Fibroblast of skin of scalp (primary cell): ENCODE measurements around the gene TOMM70.
A peak's percentile ranks its signal among the peaks of the same experiment; 100 is the strongest.
"Not testable (repeated sequence)": the region's sequence is repeated elsewhere in the genome, so short reads cannot be mapped to it uniquely, and the experiment has no call there.

Experiments
- DNase-seq: peaks from one replicate; pipeline ENCODE4 v3.0.0-alpha.2; 2013

TOMM70 gene

GRCh38 chr3:100361897-100362296 is 39.0 kb downstream of the TOMM70 start:
- no peak for DNase-seq

- no peak for DNase-seq
Observed at GRCh38 chr3:100360757-100361496, 40.0 kb downstream of the TOMM70 start.

- DNase-seq, result no peak
Observed at GRCh38 chr3:100359035-100359434, 41.9 kb downstream of the TOMM70 start.

DNA sequence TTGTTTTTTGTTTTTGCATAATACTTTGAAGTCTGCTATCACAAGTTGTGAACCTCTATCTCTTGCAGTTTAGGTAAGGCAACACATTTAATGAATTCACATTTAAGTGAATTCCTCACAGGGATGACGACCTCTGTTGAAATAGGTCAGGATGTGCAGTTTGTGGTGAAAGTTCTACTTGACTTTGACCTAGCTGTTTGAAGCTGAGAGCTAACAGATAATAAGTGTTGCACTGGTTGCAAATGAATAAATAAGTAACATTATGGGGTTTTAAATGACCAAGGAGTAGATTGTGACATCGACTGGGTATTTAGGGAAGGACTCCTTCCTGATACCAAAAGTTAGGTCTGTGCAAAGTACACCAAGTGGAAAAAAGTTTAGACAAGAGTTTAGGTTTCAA is 42.5 kb downstream of the TOMM70 start:
- DNase-seq, result no peak

- DNase-seq, result no peak
Observed at GRCh38 chr3:100354850-100355249, 46.0 kb downstream of the TOMM70 start.

DNA sequence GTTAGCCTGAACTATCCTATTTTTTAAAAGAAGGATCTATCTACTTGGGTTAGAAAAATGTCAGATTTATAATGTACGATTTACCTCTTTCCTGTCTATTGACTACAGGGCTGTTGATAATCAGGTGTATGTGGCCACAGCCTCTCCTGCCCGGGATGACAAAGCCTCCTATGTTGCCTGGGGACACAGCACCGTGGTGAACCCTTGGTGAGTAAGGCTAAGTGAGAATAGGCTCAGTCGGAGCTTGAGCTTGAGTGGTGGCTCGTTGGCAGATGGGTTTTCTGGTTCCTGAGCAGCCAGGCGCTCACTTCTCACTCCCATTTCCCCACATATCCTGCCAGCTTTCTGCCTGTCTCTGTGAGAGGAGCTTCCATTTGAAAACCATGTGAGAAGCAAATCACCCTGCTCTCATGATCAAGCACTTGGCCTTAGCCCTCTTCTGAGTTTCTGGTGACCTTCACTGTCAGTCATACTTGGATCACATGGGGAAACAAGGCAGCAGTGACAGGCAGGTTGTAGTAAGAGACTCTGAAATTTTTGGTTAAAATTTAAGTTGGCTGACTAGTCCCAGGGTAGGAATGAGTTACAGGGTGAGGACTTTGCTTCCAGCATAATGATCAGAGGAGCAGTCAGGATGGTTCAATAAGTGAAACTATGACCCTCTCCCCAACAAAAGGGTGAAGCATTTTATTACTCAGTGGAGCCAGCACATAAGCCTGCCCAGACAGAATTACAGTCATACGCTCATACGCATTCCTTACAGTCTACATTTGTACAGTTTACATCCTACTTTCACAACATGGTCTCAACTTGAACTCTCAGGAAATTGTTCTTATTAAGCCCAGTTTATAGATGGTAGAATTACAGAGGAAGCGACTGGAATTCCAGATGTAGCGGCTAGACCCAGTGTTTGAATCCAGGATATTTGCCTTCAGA is 48.3 kb downstream of the TOMM70 start:
- peak; percentile 31 for DNase-seq

DNA sequence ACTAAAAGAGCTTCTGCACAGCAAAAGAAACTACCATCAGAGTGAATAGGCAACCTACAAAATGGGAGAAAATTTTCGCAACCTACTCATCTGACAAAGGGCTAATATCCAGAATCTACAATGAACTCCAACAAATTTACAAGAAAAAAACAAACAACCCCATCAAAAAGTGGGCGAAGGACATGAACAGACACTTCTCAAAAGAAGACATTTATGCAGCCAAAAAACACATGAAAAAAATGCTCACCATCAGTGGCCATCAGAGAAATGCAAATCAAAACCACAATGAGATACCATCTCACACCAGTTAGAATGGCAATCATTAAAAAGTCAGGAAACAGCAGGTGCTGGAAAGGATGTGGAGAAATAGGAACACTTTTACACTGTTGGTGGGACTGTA is 49.1 kb downstream of the TOMM70 start:
- DNase-seq, result not testable (repeated sequence)

DNA sequence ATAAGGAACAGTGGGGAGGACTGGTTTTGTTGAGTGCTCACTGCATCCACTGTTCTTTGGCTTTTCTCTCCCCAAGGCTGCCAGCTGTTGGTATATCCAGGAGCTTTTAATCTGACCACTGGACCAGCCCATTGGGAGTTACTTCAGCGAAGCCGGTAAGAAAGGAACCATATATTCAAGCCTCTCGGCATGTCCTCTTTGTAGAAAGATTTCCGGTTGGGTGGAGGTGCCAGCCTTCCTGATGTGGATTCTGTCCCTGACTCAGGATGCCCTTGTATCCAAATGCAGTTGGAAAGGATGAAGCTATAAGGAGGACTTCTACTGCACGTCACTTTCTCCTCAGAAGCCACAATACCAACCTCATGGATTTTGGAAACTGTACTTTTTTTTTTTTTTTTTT is 52.2 kb downstream of the TOMM70 start:
- no peak for DNase-seq

GRCh38 chr3:100340527-100340926 is 60.4 kb downstream of the TOMM70 start:
- DNase-seq, result no peak

DNA sequence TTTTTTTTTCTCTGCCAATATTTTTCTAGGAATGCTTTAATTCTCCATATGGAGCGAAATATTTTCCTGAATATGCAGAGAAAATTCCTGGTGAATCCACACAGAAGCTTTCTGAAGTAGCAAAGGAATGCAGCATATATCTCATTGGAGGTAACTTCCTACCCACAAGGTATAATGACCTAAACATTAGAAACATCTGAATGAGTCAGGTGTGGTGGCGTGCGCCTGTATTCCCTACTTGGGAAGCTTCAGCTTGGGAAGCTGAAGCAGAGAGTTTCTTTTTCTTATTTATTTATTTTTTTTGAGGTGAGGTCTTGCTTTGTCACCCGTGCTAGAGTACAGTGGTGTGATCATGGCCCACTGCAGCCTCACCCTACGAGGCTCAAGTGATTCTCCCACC is 61.1 kb downstream of the TOMM70 start:
- no peak for DNase-seq

- DNase-seq, result no peak
Observed at GRCh38 chr3:100338911-100339310, 62.0 kb downstream of the TOMM70 start.

- not testable (repeated sequence) for DNase-seq
Observed at GRCh38 chr3:100336229-100336628, 64.7 kb downstream of the TOMM70 start.

- DNase-seq, result peak; percentile 13
Observed at GRCh38 chr3:100335434-100335833, 65.5 kb downstream of the TOMM70 start.

- peak; percentile 76 for DNase-seq
Observed at GRCh38 chr3:100334488-100335351, 66.2 kb downstream of the TOMM70 start, which contains the start of gene NIT2. TSS of gene NIT2 (plus strand) at chr3:100334757. CDS start at chr3:100334792, 35 bp downstream.

DNA sequence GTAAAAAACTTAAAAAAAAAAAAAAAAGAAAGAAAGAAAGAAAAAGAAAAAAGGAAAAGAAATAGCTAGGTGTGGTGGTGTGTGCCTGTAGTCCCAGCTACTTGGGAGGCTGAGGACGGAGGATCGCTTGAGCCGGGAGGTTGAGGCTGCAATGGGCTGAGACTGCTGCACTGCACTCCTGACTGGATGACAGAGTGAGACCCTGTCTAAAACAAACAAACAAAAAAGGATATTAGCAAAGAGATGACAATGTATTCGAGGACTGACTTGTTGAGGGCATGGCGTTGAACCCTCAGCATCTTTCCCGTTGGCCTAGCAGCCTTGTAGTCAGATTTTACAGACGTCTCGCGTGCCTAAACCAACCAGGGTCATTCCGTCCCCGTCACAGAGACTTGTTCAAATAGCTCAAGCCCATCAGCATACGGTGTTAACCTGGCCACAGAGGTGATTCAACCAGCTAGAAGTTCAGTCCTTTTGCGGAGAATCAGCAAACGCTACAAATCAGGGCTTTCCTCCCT is 66.9 kb downstream of the TOMM70 start:
- no peak for DNase-seq

DNA sequence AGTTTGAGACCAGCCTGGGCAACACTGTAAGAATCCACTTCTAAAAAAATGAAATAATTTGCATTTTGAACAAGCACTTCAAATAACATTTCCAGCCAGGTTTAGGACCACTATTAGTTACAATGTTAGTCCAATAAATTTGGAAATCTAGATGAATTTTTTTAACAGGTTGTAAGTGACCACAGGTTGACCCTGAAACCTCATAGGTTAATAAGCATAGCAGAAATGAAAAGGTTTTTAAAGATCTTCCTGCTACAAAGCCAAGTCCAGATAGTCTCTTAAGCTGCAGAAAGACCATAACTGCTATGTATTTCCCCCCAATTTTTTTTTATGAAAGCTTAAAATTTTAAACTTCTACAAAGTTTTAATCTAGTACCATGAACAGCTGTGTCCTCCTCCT is 67.8 kb downstream of the TOMM70 start:
- DNase-seq, result no peak

DNA sequence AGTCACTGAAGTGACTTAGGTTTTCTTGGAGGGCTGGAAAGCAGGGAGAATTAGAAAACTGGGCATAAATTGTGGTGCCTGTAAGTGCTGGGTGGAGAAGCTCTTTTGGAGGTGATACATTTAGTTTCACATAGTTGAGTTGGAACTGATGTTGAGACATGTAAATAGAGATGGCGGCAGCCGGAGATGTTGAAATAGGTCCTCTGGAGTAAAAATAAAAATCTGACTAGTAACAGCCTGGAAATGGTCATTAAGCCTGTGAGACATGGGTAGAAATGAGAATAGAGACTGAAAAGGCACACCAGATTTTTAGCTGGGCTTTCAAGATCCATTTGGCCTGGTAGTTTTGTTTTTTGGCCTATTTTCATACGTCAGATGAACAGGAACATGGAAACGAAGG is 69.2 kb downstream of the TOMM70 start:
- no peak for DNase-seq

DNA sequence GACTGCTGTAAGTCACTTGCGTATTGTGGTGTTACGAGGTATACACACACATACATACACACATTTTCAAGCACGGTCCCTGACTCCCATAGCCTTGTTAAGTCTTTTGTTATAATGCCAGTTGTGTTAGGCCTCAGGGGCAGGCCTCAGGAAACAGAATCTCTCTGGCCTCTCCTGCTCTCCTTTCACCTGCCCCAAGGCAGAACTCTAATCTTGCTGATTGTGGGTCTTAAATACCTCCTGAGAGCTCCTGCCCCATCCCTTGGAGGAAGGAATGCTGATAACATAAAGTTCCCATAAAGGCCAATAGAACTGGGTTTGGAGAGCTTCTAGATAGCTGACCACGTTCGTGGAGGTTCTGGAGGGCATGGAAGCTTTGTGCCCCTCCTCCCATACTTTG is 70.2 kb downstream of the TOMM70 start:
- no peak for DNase-seq

DNA sequence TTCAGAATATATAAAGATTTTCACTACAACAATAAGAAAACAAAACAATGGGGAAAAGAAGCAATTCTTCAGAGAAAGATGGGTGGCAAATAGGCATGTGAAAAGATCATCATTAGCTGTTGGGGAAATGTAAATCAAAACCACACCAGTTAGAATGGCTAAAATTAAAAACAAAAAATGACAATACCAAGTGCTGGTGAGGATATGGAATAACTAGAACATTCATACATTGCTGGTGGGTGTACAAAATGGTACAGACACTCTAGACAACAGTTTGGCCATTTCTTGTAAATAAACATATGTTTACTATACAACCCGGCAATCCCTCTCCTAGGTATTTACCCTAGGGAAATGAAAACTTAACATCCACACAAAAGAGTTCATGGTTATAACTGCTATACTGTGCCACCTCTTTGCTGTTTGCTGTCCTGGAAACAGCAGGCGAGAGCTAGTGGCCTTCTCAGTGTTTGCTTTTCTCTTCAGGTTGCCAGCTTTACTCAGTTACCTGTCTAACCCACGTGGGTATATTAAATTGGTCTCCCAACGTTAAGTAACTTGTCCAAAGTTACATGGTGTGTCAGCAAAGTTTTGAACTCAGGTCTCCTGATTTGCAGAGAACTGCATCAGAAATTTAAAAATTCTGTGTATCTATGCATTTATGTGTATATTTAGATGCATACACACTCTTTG is 70.9 kb downstream of the TOMM70 start:
- no peak for DNase-seq

- not testable (repeated sequence) for DNase-seq
Observed at GRCh38 chr3:100327377-100327776, 73.5 kb downstream of the TOMM70 start.

- DNase-seq, result no peak
Observed at GRCh38 chr3:100325827-100326226, 75.1 kb downstream of the TOMM70 start.

- DNase-seq, result no peak
Observed at GRCh38 chr3:100324044-100324443, 76.8 kb downstream of the TOMM70 start.
